Left forelimb (tissue), 1 donor: ENCODE data around the gene VIM.

Source experiments
- DNase-seq: peaks from one replicate; pipeline ENCODE4 v3.0.0-alpha.2; 2018; ENCODE audit warnings: low spot score

VIM gene

DNA sequence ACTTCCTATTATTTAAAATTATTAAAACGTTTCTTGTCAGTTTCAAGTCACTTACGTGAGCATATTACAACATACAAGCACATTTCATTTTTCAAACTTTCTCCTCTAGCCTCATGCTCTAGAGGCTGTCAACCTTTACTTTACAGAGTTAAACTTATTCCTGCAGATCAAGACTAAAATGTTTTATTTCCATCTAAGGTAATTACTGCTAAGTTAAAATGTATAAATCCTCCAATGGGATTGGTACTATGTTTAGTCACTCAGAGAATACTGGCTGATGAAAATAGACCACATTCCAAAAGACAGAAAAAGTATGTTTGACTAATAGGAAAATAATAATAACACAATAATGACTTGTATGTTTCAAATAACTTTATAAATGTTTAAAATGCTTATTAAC is 18.2 kb upstream of the VIM start:
- DNase-seq = no peak

DNA sequence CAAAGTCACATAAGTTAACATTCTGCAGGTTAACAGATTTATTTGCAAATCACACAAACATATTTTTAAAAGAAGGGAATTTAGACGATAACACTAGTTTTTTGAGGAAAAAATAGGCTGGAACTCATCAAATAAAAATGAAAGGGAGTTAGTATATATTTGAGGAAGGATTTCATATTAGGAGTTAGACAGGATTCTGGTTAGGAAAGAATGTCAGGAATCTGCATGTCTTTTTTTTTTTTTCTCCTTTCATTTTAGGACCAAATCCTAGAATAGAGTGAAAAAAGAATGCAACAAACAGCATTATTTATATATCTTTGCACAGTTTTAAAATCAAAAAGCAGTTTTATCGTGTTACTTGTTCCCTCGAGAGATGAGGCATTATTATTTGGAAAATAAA is 17.7 kb upstream of the VIM start:
- no peak for DNase-seq

DNA sequence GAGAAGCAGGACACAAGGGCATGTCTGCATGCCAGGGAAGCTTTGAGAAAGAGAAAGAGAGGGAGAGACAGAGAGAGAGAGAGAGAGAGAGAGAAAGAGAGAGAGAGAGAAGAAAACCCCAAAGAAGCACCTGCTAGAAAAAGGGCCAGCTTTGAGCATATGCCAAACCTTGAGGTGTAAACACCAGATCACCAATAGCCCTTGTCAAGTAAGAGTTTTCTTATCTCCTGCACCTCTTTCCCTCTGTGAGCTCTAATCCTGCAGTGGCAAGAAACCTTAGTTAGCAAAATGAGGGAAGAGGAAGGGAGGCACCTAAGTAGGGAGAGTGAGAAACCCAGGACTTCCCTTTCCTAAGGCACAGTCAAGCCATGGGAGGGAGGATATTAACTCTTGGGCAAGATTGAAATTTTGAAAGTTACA is 15.2 kb upstream of the VIM start:
- DNase-seq = no peak

DNA sequence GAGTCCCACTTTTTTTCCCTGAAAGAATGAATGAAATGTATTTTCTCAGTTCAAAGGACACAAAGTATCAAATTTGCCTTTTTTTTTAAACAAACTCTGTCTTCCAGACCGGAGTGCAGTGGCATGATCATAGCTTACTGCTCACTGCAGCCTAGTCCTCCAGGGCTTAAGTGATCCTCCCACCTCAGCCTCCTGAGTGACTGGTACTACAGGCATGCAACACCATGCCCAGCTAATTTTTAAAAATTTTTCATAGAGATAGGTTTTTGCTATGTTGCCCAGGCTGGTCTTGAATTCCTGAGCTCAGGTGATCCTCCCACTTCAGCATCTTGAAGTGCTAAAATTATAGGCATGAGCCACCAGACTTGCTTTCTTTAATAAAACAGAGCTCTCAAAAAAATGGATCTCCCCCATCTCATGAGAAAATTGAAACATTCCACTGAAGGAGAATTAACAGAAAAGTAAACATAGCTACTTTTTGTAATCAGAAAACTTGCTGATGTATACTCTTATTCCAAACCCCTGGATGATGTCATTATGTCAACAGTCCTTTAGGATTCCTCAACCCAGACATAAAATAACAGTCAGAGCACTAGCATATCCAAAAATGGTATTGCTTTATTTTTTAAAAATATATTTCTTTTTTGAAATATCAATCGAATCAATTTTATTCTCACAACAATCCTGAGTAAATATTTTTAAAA is 14.2 kb upstream of the VIM start:
- no peak for DNase-seq

DNA sequence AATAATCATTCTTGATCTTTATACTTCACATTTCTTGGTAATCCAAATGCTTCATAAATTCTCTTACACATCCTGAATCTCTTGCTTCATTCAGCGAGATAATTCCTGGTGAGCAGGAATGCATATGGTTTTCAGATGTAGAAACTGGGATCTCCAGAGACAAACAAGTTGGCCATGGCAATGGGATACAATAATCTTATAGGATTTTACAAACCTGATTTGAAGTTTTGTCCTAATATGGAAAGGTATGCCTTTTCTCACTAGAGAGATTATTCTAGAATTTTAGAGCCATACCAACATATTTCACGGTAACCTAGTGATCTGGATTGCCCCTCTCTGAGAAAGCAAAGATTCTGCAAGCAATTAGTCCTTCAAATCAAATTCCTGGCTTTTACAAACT is 13.5 kb upstream of the VIM start:
- no peak for DNase-seq

DNA sequence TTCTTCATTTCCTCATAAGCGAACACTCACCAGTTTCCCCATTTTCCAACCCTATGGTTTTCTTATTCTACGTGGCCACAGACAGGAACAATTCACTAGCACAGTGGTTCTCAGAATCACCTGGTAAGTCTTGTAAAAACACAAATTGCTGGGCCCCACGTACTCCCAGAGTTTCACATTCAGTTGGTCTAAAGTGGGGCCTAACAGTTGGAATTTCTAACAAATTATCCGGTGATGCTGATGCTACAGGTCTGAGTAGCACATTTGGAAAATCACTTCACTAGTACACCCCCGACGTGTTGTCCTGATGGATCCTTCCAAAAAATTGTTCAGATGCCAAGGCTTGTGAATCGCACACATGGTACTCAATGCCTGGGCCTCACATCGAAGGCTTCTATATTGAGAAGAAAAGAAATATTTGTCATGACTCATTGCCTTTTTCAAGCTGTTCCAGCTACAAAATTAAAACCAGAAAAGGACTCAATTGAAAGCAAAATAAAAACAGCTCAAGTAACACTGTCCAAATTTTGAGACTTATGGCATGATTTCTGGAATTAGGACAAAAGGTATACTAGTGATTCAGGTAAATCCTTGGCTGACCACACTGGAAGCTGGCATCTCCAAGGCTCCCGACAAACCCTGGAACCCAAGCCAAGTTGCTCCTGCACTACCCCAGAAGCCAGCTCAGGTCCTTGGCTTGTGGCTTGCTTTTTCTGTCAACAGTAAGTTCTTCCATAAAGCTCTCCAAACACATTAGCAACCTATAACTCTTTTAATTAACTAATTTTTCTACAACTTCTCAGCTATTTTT is 12.9 kb upstream of the VIM start:
- DNase-seq = no peak

DNA sequence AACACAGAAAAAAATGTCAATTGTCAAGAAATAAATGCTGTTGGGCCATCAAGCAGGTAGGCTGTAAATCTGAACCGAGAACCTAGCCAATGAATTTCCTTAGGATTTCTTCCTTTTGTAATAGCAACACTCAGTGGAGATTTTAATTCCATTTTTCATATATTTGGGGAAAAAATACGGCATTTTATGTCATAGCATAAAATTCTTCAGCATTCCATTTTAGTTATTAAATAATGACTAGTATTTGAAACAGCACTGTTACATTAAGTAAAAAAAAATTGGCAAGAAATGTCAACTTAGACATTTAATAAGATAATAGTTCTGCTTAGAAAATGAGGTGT is 12.3 kb upstream of the VIM start:
- DNase-seq = no peak

DNA sequence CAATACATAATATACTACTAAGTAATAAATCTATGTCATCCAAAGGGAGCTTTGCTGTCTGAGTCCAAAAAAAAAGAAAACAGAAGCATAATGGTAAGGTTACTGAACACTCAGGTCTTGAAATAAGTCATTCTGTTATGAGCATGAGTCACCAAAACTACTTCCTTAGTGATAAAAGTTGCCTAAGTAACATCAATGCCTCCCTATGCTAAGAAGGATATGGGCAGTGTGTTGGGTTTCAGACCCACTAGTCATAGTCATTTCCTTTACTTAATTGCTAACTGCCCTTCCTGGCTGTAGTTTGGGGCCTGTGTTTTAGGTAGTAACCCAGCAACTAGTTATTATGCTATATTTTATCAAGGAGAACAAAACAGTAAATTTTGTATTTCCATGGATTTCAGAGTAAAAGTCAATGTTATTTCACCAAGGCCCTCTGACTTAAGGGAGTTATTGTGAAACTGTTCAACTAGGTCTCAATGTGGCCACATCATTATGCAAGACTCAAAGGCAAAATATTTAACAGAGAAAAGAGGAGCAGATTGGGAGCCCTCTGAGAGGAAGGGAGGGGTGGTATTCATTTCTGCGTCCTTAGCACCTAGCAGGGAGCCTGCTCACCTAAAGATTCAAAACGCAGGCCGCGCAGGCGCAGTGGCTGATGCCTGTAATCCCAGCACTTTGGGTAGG is 11.7 kb upstream of the VIM start:
- no peak for DNase-seq

DNA sequence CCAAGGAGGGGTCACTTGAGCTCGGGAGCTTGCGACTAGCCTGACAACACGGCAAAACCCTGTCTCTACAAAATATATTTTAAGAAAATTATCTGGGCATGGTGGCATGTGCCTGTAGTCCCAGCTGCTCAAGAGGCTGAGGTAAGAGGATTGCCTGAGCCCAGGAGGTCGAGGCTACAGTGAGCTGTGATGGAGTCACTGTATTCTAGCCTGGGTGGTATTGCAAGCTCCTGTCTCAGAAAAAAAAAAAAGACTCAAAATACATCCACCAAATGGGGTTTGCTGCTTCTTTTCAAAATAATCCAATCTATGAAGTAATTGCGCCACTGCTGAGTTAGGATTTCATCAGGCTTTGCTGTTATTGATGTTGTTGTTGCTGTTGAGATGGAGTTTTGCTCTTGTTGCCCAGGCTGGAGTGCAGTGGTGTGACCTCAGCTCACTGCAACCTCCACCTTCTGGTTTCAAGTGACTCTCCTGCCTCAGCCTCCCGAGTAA is 11.1 kb upstream of the VIM start:
- DNase-seq = no peak

DNA sequence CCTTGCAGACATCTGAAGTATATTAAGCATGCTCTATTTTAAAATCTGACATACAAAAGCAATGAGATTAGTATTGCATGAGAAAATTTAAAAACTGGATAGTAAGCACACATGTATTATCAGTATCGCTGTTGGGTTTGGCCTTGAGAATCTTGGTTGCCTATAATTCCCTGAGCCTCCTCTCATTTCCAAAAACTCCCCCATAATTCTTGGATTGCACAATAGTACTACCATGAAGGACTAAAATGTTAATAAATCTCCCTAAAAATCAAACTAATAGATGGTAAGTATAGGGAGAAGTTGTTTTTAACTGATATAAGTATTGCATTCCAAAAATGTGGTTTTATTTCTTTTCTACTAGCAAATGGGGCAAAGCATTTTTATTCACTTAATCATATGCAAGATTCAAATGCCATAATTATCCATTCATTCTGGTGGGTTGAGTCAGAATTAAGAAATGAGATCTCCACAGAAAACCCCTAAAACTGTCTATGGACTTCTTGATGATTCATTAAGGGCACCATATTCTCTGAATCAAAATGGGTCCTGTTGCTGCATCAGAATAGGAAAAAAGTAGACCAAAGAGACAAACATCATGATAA is 10.3 kb upstream of the VIM start:
- no peak for DNase-seq

DNA sequence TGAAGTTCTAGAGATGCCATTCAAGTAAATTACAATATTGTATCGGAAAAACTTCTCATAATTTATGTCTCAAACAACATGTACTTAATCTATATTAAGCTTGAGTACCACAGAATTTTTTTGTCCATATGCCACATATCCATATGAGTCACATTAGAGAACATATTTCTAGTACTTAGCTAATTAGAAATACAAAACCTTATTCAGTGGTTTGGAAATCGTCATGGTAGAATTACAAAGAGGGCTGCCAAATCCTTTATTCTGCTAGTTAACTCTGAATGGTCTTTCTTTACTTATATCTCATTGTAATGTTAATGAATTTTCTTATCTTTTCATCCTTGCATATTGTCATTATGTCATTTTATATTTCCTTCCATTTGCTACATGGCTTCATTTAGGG is 9.0 kb upstream of the VIM start:
- no peak for DNase-seq

DNA sequence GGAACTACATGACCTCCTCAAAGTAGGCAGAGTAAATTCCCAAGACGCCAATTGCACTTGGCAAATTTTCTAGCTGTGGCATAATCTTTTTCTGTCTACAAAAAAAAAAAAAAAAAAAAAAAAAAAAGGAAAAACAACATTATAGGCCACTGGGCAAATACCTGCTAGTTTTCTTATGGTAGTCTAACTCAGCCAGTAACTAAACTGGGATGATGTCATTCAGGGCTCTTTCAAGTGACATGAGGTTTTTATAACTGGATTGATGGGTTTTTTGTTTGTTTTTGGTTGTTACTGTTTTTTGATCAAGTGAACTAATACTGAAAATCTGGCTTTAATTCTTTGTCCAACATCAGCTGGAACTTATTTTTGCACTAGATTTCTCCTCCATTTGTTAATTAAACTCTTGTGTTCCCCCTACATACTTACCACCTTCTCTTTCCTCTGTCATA is 7.4 kb upstream of the VIM start:
- DNase-seq = no peak

DNA sequence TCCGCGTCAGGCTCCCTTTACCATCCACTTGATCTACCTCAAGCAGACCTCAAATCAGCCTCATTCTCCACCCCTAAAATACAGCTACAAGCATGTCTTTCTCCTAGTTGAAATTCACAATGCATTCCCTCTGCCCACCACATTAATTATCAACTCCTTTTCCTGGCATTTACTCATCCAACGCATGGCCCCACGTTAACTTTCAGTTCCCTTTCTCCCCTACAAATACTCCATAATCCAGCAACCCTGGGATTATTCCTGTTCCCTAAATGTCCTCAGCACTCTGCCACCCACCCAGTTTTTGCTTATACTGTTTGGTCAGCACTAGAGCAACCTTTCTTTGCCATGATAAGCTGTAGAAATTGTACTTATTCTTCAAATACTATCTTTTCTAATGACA is 5.7 kb upstream of the VIM start:
- DNase-seq = no peak

DNA sequence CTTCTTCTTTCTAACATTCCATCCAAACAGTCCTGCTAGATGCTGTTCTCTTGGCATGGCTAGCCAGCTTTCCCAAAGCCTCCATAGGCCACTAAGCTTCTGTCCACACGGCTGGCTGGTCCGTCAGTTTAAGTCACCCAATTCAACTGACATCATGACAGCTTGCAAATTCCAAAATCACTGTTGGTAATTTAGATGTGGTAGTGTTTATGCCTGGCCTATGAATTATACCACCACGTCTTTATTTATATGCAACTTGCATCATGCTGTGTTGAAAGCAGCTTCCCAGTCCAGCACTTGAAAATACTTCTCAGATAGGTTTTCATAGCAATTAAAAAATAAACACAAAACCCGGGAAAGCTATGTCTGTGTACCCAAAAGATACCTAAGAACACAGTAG is 2.2 kb upstream of the VIM start:
- no peak for DNase-seq

DNA sequence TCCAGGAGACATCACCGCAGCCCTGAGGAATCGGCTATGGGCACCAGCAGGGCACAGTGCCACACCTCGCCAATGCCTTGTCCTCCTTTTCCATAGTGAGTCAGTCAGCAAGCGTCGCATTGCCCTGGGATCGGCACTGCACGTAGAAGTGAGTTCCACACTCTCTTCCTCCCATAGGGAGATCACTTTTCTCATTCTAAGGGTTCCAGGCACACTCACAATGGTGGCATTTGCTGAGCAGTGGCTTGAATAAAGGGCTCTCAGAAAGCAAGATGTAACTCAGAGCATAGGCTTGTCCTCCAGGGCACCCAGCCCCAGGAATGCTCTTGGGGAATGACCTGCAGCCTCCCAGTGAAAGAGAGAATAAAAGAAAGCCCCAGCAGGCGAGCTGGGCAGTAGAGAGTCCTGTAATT is 1.1 kb upstream of the VIM start:
- DNase-seq = no peak

DNA sequence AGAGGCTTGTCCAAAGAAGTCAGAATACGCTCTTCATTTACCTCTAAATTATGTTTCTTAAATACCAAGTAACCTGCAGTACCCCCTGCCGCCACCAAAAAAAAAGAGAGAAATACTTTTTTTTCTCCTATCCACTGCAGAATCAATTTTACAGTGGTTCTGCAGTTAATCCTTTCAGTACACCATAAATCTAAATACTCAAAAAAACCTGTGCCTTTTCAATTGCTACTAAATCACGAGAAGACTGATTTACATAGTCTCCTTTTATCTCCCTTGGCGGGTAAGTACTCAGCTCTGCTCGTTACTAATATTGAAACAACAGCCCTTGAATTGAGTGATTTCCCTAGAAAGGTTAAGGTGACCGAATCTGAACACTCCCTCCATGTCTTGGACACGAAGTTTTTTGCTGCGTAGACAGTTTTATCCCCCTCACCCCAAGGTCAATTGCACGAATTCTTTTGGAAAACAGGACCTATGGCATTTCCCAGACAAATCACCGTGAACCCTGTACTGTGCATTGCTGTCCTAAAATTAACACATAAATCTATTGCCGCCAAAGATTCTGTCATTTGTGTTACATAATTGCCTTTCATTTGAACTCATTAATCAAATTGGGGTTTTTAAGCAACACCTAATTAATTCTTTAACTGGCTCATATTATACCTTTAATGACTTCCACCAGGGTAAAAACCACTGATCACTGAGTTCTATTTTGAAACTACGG is 512 bp upstream of the VIM start:
- DNase-seq = no peak

DNA sequence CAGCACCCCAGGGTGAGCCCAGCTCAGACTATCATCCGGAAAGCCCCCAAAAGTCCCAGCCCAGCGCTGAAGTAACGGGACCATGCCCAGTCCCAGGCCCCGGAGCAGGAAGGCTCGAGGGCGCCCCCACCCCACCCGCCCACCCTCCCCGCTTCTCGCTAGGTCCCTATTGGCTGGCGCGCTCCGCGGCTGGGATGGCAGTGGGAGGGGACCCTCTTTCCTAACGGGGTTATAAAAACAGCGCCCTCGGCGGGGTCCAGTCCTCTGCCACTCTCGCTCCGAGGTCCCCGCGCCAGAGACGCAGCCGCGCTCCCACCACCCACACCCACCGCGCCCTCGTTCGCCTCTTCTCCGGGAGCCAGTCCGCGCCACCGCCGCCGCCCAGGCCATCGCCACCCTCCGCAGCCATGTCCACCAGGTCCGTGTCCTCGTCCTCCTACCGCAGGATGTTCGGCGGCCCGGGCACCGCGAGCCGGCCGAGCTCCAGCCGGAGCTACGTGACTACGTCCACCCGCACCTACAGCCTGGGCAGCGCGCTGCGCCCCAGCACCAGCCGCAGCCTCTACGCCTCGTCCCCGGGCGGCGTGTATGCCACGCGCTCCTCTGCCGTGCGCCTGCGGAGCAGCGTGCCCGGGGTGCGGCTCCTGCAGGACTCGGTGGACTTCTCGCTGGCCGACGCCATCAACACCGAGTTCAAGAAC is 1.1 kb downstream of the VIM start:
- DNase-seq = peak; percentile 97

DNA sequence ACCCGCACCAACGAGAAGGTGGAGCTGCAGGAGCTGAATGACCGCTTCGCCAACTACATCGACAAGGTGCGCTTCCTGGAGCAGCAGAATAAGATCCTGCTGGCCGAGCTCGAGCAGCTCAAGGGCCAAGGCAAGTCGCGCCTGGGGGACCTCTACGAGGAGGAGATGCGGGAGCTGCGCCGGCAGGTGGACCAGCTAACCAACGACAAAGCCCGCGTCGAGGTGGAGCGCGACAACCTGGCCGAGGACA is 1.6 kb downstream of the VIM start:
- peak; percentile 86 for DNase-seq

DNA sequence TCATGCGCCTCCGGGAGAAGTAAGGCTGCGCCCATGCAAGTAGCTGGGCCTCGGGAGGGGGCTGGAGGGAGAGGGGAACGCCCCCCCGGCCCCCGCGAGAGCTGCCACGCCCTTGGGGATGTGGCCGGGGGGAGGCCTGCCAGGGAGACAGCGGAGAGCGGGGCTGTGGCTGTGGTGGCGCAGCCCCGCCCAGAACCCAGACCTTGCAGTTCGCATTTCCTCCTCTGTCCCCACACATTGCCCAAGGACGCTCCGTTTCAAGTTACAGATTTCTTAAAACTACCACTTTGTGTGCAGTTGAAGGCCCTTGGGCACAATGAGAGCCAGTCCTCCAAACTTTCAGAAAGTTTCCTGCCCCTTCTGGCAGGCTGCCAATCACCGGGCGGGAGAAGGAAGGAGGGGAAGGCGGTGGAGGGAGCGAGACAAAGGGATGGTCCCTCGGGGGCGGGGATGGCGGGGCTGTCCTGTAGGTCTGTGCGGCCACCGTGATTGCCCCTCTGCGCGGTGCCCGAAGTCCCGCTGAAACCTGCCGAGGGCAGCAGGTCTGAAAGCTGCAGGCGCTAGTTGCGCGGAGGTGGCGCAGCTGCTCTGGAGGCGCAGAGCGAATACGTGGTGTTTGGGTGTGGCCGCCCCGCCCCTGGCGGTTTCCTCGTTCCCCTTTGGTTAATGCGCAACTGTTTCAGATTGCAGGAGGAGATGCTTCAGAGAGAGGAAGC is 2.1 kb downstream of the VIM start:
- DNase-seq = peak; percentile 90

DNA sequence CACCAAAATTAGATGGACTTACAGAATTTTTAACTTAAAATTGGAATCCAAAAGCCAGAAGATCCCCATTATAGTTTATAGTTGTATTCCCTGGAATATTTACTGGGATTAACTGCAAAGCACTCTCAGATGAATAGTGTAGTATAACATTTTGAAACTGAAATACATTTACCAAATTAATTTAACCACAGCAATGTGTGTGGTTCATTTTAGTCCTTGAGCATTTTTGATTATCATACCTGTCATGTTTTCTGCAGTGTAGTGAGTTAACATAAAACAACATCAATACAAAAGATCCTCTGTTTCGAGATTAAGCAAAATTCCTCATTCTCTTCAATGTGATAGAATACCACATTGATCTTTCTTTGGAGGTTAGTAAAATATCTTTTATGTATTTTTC is 3.7 kb downstream of the VIM start:
- no peak for DNase-seq
